Endothelial cell of umbilical vein (primary cell): Measurements from ENCODE around the gene SH3BP4. TPM values are rescaled to one million over a fixed set of nuclear protein-coding genes. Genes with fewer than 3 reads are reported as not detected.
A peak's percentile ranks its signal among the peaks of the same experiment; 100 is the strongest.

ENCODE experiments used
- BruUV-seq: library from RNA; stranded (reverse); fragments of 400-500 nt; replicated peaks from 2 replicates; lab custom pipeline; 2021; lab: Mats Ljungman, UMichigan
- CTCF ChIA-PET: fragments of 300-600, 350-600 bp; sonication (Branson Sonifier 250); formaldehyde crosslinking; loops from one replicate; lab custom pipeline; 2021; ENCODE audit warnings: antibody characterized with exemption, inconsistent platforms; lab: Charles Lee
- POLR2A ChIA-PET: fragments of 300-600, 350-600 bp; sonication (Branson Sonifier 250); formaldehyde crosslinking; loops from one replicate; lab custom pipeline; 2021; ENCODE audit warnings: antibody characterized with exemption, inconsistent platforms; lab: Charles Lee
- DNase-seq: peaks from one replicate; pipeline ENCODE4 v3.0.0-alpha.2; 2011; ENCODE audit warnings: low read depth, low spot score
- FAIRE-seq: peaks from 2 replicates; lab custom pipeline; 2011; peaks lifted over from hg19 to GRCh38; lab: Jason Lieb, UNC
- H2AFZ ChIP-seq: 2 replicates; pipeline ENCODE4 v1.6.0; 2012; ENCODE audit warnings: low read depth, low read length, control low read depth, inconsistent platforms
- H3K27ac ChIP-seq: 2 replicates; pipeline ENCODE4 v1.5.1; 2011; ENCODE audit warnings: low read depth, mild to moderate bottlenecking, control low read depth, low read length, moderate library complexity; ENCODE audit not compliant: insufficient read depth
- H3K27me3 ChIP-seq, 2 experiments: 2 replicates each; pipeline versions ENCODE4 v1.6.0 to v1.6.1; 2011; ENCODE audit warnings: low read length in 2 of 2, mixed read lengths in 1 of 2; ENCODE audit not compliant: control insufficient read depth in 2 of 2, insufficient read depth in 2 of 2
- H3K36me3 ChIP-seq, 2 experiments: 2 replicates in 1 of 2; 3 replicates in 1 of 2; pipeline ENCODE4 v1.5.1; 2011; ENCODE audit warnings: low read length in 2 of 2, mild to moderate bottlenecking in 1 of 2, moderate library complexity in 1 of 2; ENCODE audit not compliant: control insufficient read depth in 2 of 2, insufficient read depth in 2 of 2; ENCODE audit errors: extremely low read depth in 1 of 2
- H3K4me1 ChIP-seq: 3 replicates; pipeline ENCODE4 v1.5.1; 2011; ENCODE audit warnings: mild to moderate bottlenecking, low read length; ENCODE audit not compliant: control insufficient read depth, insufficient read depth; ENCODE audit errors: extremely low read depth
- H3K4me2 ChIP-seq: 2 replicates; pipeline ENCODE4 v1.6.1; 2011; ENCODE audit warnings: low read length, control low read depth, mixed read lengths; ENCODE audit not compliant: insufficient read depth
- H3K4me3 ChIP-seq, 3 experiments: fragments of 200-600 bp in 1 of 3; sonication (generic), shearing (Covaris generic) in 1 of 3; replicated peaks in 1 of 3; 2 replicates each; pipeline ENCODE4 v1.5.1; 2011 to 2016; ENCODE audit warnings: control low read depth in 3 of 3, low read length in 3 of 3, mild to moderate bottlenecking in 2 of 3, inconsistent platforms in 1 of 3, low read depth in 1 of 3, moderate library complexity in 1 of 3; ENCODE audit not compliant: insufficient read depth in 1 of 3
- H3K79me2 ChIP-seq: 2 replicates; pipeline ENCODE4 v1.6.0; 2012; ENCODE audit warnings: low read length, inconsistent platforms; ENCODE audit not compliant: control insufficient read depth, insufficient read depth
- H3K9ac ChIP-seq: replicated peaks from 2 replicates; pipeline ENCODE3; 2011; ENCODE audit warnings: low read length, control low read depth; ENCODE audit not compliant: insufficient read depth; ENCODE audit errors: extremely low read depth
- H3K9me1 ChIP-seq: replicated peaks from 3 replicates; pipeline ENCODE4 v1.6.0; 2011; ENCODE audit warnings: mild to moderate bottlenecking, low read length; ENCODE audit not compliant: control insufficient read depth, insufficient read depth; ENCODE audit errors: extremely low read depth
- H3K9me3 ChIP-seq: replicated peaks from 2 replicates; pipeline ENCODE4 v1.5.1; 2012; ENCODE audit warnings: low read length, inconsistent platforms; ENCODE audit not compliant: control insufficient read depth, insufficient read depth
- H4K20me1 ChIP-seq: replicated peaks from 2 replicates; pipeline ENCODE3; 2011; ENCODE audit warnings: mild to moderate bottlenecking, low read length; ENCODE audit not compliant: control insufficient read depth, insufficient read depth; ENCODE audit errors: extremely low read depth
- EZH2 ChIP-seq: IDR thresholded peaks from 2 replicates; pipeline ENCODE4 v1.6.1; 2012; ENCODE audit warnings: borderline replicate concordance, low read depth, mild to moderate bottlenecking, moderate library complexity, low read length, inconsistent platforms; ENCODE audit not compliant: severe bottlenecking
- FOS ChIP-seq: IDR thresholded peaks from 2 replicates; pipeline ENCODE4 v1.6.1; 2011; ENCODE audit warnings: mild to moderate bottlenecking, low read length, moderate library complexity, borderline replicate concordance; ENCODE audit not compliant: insufficient read depth
- GATA2 ChIP-seq: IDR thresholded peaks from 2 replicates; pipeline ENCODE4 v1.7.0; 2011; ENCODE audit warnings: low read depth, mild to moderate bottlenecking, moderate library complexity, mixed read lengths, low read length; ENCODE audit not compliant: insufficient read length, insufficient read depth
- JUN ChIP-seq: IDR thresholded peaks from 2 replicates; pipeline ENCODE4 v1.6.1; 2011; ENCODE audit warnings: borderline replicate concordance, low read depth; ENCODE audit not compliant: insufficient read length, insufficient read depth
- MYC ChIP-seq: IDR thresholded peaks from one replicate; pipeline ENCODE4 v1.6.1; 2011; ENCODE audit warnings: mild to moderate bottlenecking, low read depth, low read length
- POLR2A ChIP-seq: IDR thresholded peaks from 2 replicates; pipeline ENCODE4 v1.6.1; 2012; ENCODE audit warnings: low read depth, mild to moderate bottlenecking, control low read depth, low read length
- POLR2AphosphoS5 ChIP-seq: IDR thresholded peaks from 2 replicates; pipeline ENCODE4 v1.6.1; 2012; ENCODE audit warnings: low read depth, mild to moderate bottlenecking, control low read depth, low read length, moderate library complexity; ENCODE audit not compliant: insufficient read depth
- dilution Hi-C: fragments of 300-500 bp; cut with MboI; formaldehyde crosslinking; loops from one replicate; pipeline ENCODE4 v1.15.0; 2019; ENCODE audit warnings: low sequenced_read_pairs; ENCODE audit not compliant: extremely low pct_ligation_motif_present
- intact Hi-C: fragments of 100-400 bp; cut with micrococcal nuclease; formaldehyde crosslinking; loops from one replicate; pipeline ENCODE4 v1.10.0; 2022
- polyA plus RNA-seq, 4 experiments: library from polyadenylated mRNA; depleted of rRNA in 3 of 4; stranded (reverse) in 3 of 4; unstranded in 1 of 4; fragments of >200 nt; gene quantifications; 2 replicates each; pipeline versions ENCODE4 v1.2.1 to v1.2.3, GENCODE V29; 2011 to 2012; ENCODE audit warnings: missing spikeins in 1 of 4
- total RNA-seq: library from RNA; stranded (reverse); gene quantifications from 2 replicates; pipeline ENCODE4 v1.2.3, GENCODE V29; 2021
- TF ChIP-seq, protein P1 (sequence below), 2 donors: IDR thresholded peaks; 1 replicate in 1 of 2; 2 replicates in 1 of 2; pipeline ENCODE4 v1.5.1; 2011; ENCODE audit warnings: low read length in 2 of 2, mild to moderate bottlenecking in 2 of 2, moderate library complexity in 2 of 2, control low read depth in 1 of 2, inconsistent platforms in 1 of 2, low read depth in 1 of 2; ENCODE audit not compliant: insufficient read depth in 1 of 2; ENCODE audit errors: extremely low read depth in 1 of 2
- TF ChIP-seq, protein P2 (sequence below): IDR thresholded peaks from 2 replicates; pipeline ENCODE4 v1.6.1; 2011; ENCODE audit not compliant: insufficient read depth, insufficient read length

Gene SH3BP4
- total and polyA plus RNA-seq, 2 donors (not counting 3 experiments of a cell fraction or from before 2014, with no cell fraction given), result 85.2 to 100.0 TPM

DNA sequence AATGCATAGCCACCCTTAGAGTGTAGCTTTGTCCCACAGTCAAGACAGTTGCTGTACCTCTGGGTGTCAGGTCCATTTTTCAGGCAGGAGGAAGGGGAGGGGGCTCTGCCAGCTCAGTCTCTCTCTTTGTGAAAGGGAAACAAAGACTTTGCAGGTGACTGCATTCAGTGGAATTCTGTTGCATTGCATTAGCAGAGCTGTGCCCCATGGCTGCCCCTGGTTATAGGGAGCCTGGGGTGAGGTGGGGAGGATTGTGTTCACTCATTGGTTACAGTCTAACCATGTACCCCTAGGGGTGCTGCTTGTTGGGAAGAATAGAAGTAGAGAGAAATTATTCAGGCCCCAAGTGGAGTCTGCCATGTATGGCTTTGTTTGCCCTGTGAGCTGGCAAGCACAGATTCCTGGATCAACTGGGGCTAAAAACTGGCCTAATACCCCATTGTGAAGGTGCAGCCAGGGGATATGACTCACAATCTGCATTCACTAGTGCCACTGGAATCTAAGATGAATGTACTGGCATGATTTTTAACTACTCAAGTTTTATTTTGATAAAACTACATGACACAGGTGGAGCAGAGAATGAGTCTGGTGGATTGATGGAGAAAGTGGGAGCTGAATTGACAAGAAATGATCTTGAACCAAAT lies 118.4 kb downstream of the SH3BP4 start:
- Histone ChIP-seq H3K27ac (no peak overlapping the region), H3K79me2 (no peaks in the 10 kb centered on the region), H3K36me3 (no peaks in the 10 kb centered on the region), H3K9ac (no peak overlapping the region), H3K4me3 (no peak overlapping the region), H4K20me1 (no peaks in the 10 kb centered on the region), H3K27me3 (no peaks in the 10 kb centered on the region), H3K9me3 (no peaks in the 10 kb centered on the region), H3K4me1 (peaks cover 3% of the 10 kb centered on the region), H2AFZ (no peak overlapping the region), H3K9me1 (no peaks in the 10 kb centered on the region), H3K4me2 (no peak overlapping the region)
- DNase-seq (peak; percentile 78), FAIRE-seq (peak; percentile 64)
- ChIA-PET CTCF (interaction anchor here (0.9 to 2.3 kb wide), 6 partner anchors 11 to 525 kb away, joined by 3 to 7 read pairs (median 4); no protein-coding TSS in a partner anchor), POLR2A (no interaction called here)
- TF ChIP-seq JUN (peak; percentile 73), POLR2AphosphoS5 (no peak)
- intact Hi-C loops (no loop called here), dilution Hi-C loops (no loop called here)
- no TSS peak for BruUV-seq

DNA sequence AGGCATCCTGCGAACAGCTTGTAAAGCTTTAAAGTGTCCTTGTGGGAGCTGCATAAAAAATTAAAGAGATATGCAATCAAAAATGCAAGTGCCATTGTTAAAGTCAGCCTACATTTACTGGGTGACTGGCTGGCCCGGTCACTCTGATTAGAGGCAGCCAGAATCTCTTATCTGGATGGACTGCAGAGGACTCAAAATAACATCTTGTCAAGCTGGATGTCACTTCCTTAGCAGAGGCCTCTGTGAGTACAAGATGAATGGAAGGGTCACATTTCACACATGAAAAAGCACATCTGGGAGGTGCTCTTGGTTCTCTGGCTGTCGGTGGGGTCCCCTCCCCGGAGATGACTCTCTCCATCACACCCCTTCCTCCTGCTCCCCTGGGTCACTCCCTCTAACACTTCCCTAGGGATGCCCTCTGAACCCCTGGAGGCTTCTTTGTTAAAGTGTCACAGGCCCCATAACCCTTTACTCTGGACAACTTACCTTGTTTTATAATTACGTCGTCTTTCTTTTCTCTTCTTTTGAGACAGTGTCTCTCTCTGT lies 122.1 kb downstream of the SH3BP4 start:
- intact Hi-C loops (no loop called here), dilution Hi-C loops (no loop called here)
- H3K79me2 ChIP-seq, result no peaks in the 10 kb centered on the region
- no TSS peak for BruUV-seq
- no peak for FAIRE-seq
- H2AFZ ChIP-seq, result no peak overlapping the region
- no peaks in the 10 kb centered on the region for H3K9me3 ChIP-seq
- no peaks in the 10 kb centered on the region for H3K9me1 ChIP-seq
- no peak overlapping the region for H3K9ac ChIP-seq
- no peak overlapping the region for H3K27ac ChIP-seq
- H3K27me3 ChIP-seq, result peaks cover 0 to 2% of the 10 kb centered on the region in 2 experiments
- peaks cover 3% of the 10 kb centered on the region for H3K4me1 ChIP-seq
- no peaks in the 10 kb centered on the region for H4K20me1 ChIP-seq
- CTCF ChIA-PET, result interaction anchor here (0.8 to 1.4 kb wide), 5 partner anchors 14 to 192 kb away, joined by 3 to 5 read pairs (median 4); no protein-coding TSS in a partner anchor
- H3K4me2 ChIP-seq, result no peak overlapping the region
- POLR2A ChIA-PET, result no interaction called here
- TF ChIP-seq GATA2 (no peak), JUN (no peak), EZH2 (no peak), MYC (no peak), POLR2A (no peak), POLR2AphosphoS5 (no peak), FOS (no peak)
- TF ChIP-seq, protein P1, sequence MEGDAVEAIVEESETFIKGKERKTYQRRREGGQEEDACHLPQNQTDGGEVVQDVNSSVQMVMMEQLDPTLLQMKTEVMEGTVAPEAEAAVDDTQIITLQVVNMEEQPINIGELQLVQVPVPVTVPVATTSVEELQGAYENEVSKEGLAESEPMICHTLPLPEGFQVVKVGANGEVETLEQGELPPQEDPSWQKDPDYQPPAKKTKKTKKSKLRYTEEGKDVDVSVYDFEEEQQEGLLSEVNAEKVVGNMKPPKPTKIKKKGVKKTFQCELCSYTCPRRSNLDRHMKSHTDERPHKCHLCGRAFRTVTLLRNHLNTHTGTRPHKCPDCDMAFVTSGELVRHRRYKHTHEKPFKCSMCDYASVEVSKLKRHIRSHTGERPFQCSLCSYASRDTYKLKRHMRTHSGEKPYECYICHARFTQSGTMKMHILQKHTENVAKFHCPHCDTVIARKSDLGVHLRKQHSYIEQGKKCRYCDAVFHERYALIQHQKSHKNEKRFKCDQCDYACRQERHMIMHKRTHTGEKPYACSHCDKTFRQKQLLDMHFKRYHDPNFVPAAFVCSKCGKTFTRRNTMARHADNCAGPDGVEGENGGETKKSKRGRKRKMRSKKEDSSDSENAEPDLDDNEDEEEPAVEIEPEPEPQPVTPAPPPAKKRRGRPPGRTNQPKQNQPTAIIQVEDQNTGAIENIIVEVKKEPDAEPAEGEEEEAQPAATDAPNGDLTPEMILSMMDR (IDR thresholded peaks at IDR 0.05; ENCODE audit: extremely low read depth in 1 of 2, insufficient read depth in 1 of 2, low read depth in 1 of 2, low read length in 2 of 2), result no peak
- TF ChIP-seq, protein P2, sequence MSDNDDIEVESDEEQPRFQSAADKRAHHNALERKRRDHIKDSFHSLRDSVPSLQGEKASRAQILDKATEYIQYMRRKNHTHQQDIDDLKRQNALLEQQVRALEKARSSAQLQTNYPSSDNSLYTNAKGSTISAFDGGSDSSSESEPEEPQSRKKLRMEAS, result no peak
- H3K36me3 ChIP-seq, result no peaks in the 10 kb centered on the region
- H3K4me3 ChIP-seq, result no peak overlapping the region
- DNase-seq, result no peak
